HTR-8/SVneo (cell line): Measurements from ENCODE around the gene STK17B.
"Not testable (repeated sequence)": the region's sequence is repeated elsewhere in the genome, so short reads cannot be mapped to it uniquely, and the experiment has no call there.

ENCODE experiments used
- DNase-seq: peaks from one replicate; pipeline ENCODE4 v3.0.0; 2011; ENCODE audit warnings: low spot score, mixed read lengths; ENCODE audit not compliant: insufficient read length
- FAIRE-seq: peaks from 2 replicates; lab custom pipeline; 2011; peaks lifted over from hg19 to GRCh38; lab: Jason Lieb, UNC

Gene STK17B

GRCh38 chr2:196171248-196171871 lies at the start of gene STK17B:
STK17B (minus strand) TSS chr2:196171578; CDS start chr2:196163383, 8,195 bp downstream.
- peak; percentile 92 for FAIRE-seq
- DNase-seq = peak; percentile 94

- DNase-seq = no peak
- FAIRE-seq = no peak
Observed at GRCh38 chr2:196220671-196221070, 49.3 kb upstream of the STK17B start.

DNA sequence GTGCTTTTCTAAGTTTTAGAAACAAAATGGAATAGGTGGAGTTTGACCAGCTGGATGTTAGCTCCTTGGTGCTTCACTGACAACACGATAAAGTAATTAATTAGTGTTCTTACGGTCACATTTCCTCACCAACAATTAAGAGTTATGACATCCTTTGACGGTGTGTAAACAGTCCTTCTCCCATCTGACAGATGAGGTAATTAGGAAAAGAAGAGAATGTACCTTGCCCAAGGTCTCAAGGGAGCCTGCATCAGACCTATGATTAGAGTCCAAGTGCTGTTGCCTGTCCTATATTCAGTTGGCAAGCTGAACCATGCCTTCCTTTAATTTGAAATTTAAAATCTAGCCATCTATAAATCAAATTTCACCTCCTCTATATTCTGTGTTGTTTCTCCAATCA lies 48.3 kb upstream of the STK17B start:
- DNase-seq (no peak), FAIRE-seq (no peak)

- FAIRE-seq (no peak), DNase-seq (no peak)
Observed at GRCh38 chr2:196218106-196218505, 46.7 kb upstream of the STK17B start.

DNA sequence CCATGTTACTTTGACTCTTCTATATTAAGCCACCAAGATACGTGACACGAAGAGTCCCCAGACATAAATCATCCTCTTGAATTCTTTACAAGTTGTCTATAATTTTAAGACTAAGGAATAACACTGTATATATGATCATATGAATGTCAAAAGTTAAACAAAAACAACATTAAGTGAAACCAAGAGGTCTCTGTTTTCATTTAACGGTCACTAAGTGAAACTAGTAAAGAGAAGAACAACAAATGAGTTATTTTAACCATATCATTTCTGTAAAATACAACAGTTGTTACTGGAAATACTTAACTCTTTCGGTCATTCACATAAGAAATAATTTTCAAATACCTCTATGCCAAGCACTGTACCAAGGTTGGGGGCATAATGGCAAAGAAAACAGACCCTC lies 45.7 kb upstream of the STK17B start:
- FAIRE-seq (no peak), DNase-seq (no peak)

DNA sequence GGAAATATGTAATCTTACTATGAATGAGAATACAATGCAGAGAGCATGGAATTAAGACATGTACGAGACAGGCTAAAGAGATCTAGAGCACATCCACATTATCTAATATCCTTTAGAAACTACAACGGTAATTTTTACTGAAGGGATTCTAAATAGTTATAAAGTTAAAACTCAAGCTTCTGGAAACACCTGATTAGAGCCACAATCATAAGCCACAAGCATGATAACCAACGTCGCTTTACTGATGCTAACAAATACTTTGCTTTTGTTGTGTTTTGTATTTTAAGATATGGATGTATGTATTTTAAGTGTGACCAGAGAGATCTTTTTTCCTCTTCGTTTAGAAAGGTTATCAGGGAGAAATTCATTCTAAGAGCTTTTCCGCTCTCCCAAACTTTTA lies 44.0 kb upstream of the STK17B start:
- DNase-seq (no peak), FAIRE-seq (no peak)

GRCh38 chr2:196214156-196214555 lies 42.8 kb upstream of the STK17B start:
- no peak for FAIRE-seq
- DNase-seq = no peak

- DNase-seq (no peak), FAIRE-seq (no peak)
Observed at GRCh38 chr2:196213252-196213980, 42.0 kb upstream of the STK17B start.

DNA sequence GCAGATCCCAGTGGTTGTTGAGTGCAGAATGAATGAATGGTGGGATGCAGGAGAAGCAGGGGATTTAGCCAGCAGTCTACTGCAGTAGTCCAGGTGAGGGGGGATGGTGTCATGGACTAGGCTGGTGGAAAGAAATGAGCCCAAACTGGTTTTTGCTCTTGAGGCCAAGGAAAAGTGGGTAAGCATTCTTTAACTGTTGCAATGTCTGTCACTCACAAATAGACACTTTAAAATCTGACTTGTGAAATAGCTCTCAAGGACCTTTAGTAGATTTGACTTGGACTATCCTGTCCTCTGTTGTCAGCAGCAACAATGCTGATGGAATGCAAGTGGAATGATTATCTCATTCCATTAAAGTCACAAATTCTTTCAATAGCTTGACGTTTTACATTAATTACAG lies 37.5 kb upstream of the STK17B start:
- DNase-seq (no peak), FAIRE-seq (no peak)

- no peak for DNase-seq
- FAIRE-seq = no peak
Observed at GRCh38 chr2:196206804-196207203, 35.4 kb upstream of the STK17B start.

GRCh38 chr2:196205881-196206435 lies 34.6 kb upstream of the STK17B start:
- FAIRE-seq (no peak), DNase-seq (no peak)

DNA sequence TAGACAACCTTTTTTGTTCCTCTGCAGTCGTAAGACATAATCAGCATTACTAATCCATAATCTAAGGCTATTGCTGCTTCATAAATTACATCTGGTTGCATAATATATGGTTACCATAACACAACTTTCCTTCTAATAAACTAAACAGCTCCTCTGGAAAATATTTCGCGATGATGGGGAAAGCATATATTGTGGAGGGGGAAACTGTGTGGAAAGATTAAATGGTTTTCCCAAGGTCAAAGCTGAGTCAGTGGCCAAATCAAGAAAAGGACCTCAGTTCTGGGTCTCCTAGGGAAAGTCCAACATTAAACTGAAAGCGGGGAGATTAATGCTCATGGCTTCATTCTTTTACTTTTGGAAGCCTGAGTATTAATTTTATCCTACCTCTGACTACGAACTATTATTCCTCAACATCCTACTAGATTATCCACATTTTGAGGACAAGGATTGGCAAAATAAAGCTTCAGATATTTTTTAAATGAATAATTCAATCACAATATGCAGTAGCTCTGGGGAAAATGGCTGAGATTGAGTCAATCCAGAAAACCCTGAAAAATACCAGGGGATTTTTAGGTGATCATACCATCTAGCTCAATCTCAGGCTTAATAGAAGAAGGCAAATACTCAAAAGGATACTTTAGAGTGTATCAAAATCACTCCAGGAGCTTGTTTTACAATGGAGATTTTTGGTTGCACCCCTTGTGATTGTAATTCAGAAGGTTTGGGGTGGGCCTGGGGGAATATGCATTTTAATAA lies 33.8 kb upstream of the STK17B start:
- DNase-seq = no peak
- FAIRE-seq = no peak

- no peak for DNase-seq
- no peak for FAIRE-seq
Observed at GRCh38 chr2:196201229-196202009, 30.0 kb upstream of the STK17B start.

- no peak for DNase-seq
- FAIRE-seq = no peak
Observed at GRCh38 chr2:196200557-196200956, 29.2 kb upstream of the STK17B start.

GRCh38 chr2:196195758-196196157 lies 24.4 kb upstream of the STK17B start:
- peak; percentile 44 for FAIRE-seq
- no peak for DNase-seq

DNA sequence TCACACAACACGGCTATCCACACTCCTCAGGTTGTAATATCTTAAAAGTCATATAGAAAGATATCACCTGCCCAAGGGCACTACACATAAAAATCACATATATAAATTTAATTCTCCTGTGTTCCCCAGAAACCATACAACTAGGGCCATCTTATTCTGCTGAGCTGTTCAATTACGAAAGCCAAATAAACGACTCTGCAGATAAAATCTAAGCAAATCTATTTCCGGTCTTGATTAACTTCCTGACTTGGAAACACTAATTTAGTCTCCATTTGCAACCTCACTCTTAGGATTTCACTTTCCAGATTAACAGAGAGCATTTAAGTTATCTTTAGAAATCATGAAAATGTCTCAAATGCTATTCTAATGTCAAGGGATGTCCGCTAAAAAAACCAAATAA lies 23.9 kb upstream of the STK17B start:
- FAIRE-seq = no peak

DNA sequence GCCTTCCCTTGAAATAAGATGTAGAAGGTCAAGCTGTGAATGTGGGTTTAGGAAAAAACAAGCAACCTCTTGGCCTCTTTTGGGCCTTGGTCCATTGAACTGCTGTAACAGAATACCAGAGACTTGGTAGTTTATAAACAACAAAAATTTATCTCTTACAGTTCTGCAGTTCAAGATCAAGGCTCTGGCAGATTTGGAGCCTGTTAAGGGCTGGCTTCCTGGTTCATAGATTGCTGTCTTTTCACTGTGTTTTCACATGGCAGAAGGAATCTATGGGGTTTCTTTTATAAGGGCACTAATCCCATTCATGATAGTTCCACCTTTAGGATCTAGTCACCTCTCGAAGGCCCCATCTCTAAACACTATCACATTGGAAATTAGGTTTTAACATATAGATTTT lies 20.2 kb upstream of the STK17B start:
- DNase-seq = no peak
- no peak for FAIRE-seq

More for the DNA sequence above, 23.9 kb upstream of the STK17B start:
- DNase-seq = no peak

- DNase-seq = no peak
- FAIRE-seq = no peak
Observed at GRCh38 chr2:196187898-196188458, 16.6 kb upstream of the STK17B start.

DNA sequence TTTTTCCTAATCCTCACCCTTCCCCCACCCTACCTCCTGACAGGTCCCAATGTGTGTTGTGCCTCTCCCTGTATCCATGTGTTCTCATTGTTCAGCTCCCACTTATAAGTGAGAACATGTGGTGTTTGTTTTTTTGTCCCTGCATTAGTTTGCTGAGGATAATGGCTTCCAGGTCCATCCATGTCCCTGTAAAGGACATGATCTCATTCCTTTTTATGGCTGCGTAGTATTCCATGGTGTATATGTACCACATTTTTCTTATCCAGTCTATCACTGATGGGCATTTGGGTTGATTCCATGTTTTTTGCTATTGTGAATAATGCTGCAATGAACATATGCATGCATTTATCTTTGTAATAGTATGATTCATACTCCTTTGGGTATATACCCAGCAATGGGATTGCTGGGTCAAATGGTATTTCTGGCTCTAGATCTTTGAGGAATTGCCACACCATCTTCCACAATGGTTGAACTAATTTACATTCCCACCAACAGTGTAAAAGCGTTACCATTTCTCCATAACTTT lies 15.9 kb upstream of the STK17B start:
- not testable (repeated sequence) for FAIRE-seq, DNase-seq
